Raji (cell line): ENCODE data around the gene STIP1.

Experiments
- POLR2A ChIP-seq: IDR thresholded peaks from 2 replicates; pipeline ENCODE4 v1.6.1; 2011; ENCODE audit warnings: low read depth, low read length, control low read depth; ENCODE audit not compliant: insufficient read depth

STIP1 gene

DNA sequence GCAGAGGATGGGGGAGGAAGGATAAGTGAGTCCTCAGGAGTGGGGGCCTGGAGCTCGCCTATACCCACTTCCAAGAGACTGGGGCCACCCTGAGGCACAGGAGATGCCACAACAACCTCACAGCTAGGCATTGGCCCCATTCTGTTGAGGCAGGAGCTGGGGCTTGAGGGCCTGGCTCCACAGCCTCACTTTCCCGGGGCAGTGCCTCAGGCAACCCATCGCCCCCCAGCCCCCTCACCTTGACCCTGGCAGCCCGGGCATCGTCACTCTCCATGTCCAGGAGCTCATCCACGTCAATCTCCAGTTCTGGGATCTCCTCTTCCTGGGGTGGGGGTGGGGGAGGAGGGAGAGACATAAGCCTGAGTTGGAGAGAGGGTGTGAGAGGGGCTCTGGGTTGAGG, 59.0 kb downstream of the STIP1 start:
- TF ChIP-seq POLR2A: no peak

DNA sequence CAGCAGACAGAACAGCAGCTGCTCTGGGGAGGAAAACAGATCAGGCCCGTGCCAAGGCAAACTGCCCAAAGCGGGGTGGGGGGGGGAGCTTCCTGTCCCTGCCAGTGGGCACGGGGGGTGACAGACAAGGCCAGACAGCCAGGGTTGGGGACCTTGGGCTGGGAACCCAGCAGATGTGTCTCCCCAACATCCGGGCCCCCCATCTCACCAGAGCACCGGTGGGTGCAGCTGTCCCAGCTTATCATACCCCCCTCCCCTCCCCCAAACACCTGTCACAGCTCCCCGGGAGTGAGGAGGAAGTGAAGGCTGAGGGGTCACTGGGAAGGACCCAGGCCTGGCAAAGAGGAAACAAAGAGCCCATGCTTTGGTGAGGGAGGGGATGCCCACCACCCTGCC, 59.4 kb downstream of the STIP1 start:
- TF ChIP-seq POLR2A: no peak

GRCh38 chr11:64245797-64246620, 60.0 kb downstream of the STIP1 start:
- TF ChIP-seq POLR2A: no peak

- peak; percentile 65 for TF ChIP-seq POLR2A
Measured at GRCh38 chr11:64246871-64247728, 61.1 kb downstream of the STIP1 start, which contains the start of gene PPP1R14B. Gene PPP1R14B (minus strand): TSS chr11:64246943. CDS start chr11:64246673, 270 bp downstream.

DNA sequence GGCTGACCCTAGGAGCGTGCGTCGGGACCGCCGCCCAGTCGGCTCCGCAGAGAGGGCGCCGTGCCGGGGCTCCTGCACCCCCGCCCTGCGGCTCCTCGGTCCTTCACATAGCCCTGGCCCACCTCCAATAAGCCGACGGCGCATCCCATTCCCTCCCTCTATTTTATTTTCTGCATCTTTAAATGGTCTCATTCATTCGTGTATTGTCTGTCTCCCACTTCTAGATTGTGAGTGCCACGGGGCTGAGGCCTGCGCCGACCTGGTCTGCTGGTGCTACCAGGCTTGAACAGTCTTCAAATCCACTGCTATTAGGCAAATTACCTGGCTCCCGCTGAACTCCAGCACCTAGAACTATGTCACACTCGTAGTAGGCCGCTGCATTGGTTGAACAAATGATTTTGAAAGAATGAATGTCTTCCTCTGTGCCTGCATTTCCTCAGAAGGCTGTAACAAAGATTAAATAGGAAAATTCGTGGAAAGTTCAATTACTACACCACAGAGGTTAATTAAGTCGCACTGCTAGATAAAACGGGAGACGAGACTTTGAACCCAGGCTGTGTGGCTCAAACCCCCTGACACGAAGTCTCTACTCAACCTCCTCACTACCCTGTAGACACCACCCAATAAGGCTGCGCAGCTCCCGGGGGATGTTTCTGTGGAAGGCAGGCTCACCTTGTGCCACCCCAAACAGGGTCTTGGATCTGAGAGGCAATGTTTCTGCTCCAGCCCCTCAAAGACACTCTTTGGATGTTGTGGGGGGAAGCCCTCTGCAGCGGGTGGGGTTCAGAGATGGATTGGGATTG, 62.0 kb downstream of the STIP1 start:
- TF ChIP-seq POLR2A: no peak

- TF ChIP-seq POLR2A: no peak
Measured at GRCh38 chr11:64248578-64248977, 62.6 kb downstream of the STIP1 start.

- no peak for TF ChIP-seq POLR2A
Measured at GRCh38 chr11:64249038-64249437, 63.1 kb downstream of the STIP1 start.

DNA sequence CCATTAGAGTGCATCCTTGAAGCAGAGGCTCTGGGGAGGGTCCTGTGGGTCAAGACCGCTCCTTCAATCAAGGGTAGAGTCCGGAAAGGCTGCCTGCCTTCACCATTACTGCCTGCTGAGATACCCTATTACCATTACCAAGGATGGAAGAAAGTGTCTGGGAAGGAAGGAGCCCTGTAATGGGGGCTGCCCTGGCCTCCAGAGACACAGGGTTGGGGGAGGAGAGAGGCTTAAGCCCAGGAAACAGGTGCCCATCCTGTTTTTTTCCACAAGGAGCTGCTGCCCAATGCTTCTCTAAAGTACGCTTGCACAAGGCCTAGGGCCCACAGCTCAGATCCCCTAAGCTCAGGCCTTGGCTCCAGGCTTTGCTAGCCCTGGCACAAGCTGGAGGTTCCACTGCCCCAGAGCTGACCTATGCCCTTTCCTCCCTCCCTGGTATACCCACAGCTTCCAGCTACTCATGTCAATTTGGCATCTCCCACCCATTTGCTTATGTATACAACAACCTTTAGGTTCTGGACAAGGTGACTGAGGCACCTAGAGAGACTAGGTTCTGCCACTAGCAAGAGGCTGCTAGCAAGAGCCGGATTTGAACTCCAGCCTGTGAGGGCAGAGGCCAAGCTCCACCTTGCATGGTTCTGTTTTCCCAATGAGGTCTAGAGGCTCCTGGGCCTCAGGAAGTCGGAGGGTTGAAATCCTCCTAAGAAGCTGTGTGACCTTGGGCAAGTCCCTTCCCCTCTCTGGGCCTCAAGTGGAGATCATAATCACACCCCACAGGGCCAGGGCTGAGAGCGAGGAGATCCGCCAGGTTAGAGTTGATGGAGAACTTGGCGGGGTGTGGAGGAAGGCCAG, 63.8 kb downstream of the STIP1 start:
- no peak for TF ChIP-seq POLR2A

- no peak for TF ChIP-seq POLR2A
Measured at GRCh38 chr11:64250415-64251015, 64.5 kb downstream of the STIP1 start.

- peak; percentile 31; the same call in 1 of the 2 replicates for TF ChIP-seq POLR2A
Measured at GRCh38 chr11:64251016-64251752, 65.2 kb downstream of the STIP1 start, which contains the start of gene PLCB3. Gene PLCB3 (plus strand): TSS chr11:64251530. CDS start chr11:64251650, 120 bp downstream.

- no peak for TF ChIP-seq POLR2A
Measured at GRCh38 chr11:64251753-64252002, 65.7 kb downstream of the STIP1 start.

DNA sequence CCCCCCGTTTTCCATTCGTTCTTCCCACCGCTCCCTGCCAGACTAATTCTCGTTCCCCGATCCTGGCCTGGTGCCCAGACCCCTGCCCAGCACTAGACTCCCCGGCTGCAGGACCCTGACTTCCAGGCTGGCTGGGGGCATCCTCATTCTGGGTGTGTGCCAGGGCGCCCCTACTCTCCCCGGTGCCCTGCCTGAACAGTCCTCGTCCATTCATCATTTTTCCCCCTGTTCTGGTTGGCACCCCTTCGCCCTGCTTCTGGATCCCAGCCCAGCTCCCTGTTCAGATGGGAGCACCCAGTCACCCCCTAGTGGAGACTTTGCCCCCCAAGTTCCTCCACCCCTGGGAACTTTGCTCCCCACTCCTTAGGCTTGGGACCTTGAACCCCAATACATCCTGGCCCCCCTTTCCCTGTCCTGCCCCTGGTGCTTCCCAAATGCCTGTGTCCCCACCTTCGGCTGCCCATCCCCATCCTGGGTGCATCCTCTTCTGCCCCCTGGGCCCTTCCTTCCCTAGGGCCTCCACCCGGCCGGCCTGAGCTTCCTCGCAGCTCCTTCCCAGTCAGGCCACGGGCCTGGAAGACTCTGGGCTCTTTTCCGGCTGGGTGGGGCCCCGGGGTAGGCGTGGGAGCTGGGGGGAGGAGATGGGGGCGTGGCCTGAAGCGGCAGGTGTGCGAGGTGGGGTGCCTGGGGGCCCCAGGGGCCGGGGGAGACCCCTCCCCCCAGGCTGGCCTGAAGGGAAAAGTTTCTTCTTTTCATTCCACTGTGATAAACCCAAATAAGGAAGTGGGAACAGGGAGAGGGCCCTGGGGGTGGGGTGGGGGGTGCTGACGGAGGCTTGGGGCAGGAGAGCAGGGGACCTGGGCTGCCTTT, 66.3 kb downstream of the STIP1 start:
- TF ChIP-seq POLR2A: no peak

GRCh38 chr11:64253043-64253442, 67.1 kb downstream of the STIP1 start:
- no peak for TF ChIP-seq POLR2A

DNA sequence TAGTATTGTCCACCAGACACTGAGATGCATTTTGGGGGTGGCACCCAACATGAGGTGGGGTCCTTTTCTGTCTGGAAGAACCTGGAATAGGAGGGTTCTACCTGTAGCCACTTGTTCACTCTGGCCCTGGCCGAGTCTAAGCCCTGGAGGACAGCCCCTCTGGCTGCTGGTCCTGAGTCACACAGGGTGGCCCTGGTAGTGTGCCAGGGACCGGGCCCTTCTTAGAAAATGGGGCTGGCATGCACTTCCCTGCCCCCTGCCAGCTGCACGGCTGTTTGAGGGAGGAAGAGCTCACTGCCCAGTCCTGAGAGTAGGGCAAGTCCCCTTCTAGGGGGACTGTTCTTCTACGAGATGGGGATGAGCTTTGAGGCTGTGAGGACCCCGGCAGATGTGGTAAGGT, 67.5 kb downstream of the STIP1 start:
- TF ChIP-seq POLR2A: no peak
